Panc1 (cell line): ENCODE results near the gene HSPA4. TPM values are rescaled to one million over a fixed set of nuclear protein-coding genes. Genes with fewer than 3 reads are reported as not detected.

Experiments used
- ATAC-seq: fragments of 200-7000 bp; cut with Tn5 transposase; 2 replicates; pipeline ENCODE4 v1.9.1; 2020; ENCODE audit warnings: mild to moderate bottlenecking, moderate library complexity
- BruUV-seq: library from RNA; stranded (reverse); fragments of 400-500 nt; replicated peaks from 2 replicates; lab custom pipeline; 2021; lab: Mats Ljungman, UMichigan
- CTCF ChIA-PET: fragments of 300-600 bp; sonication (Branson Sonifier 250); formaldehyde crosslinking; loops from one replicate; lab custom pipeline; 2022; ENCODE audit warnings: antibody characterized with exemption; lab: Charles Lee
- POLR2A ChIA-PET: fragments of 300-600 bp; sonication (Branson Sonifier 250); formaldehyde crosslinking; loops from one replicate; lab custom pipeline; 2022; ENCODE audit warnings: antibody characterized with exemption; lab: Charles Lee
- DNase-seq: peaks from one replicate; pipeline ENCODE4 v3.0.0-alpha.2; 2010; ENCODE audit warnings: low read depth, low spot score
- H3K27ac ChIP-seq: 2 replicates; pipeline ENCODE4 v1.5.1; 2011; ENCODE audit warnings: mild to moderate bottlenecking, low read length, inconsistent platforms
- H3K27me3 ChIP-seq: fragments of 200-500 bp; sonication (Bioruptor generic); 2 replicates; pipeline ENCODE4 v1.6.0; 2014; ENCODE audit warnings: low read length, inconsistent platforms; ENCODE audit not compliant: control insufficient read depth, insufficient read depth
- H3K36me3 ChIP-seq: fragments of 200-500 bp; sonication (Bioruptor generic); 2 replicates; pipeline ENCODE4 v1.5.1; 2014; ENCODE audit warnings: inconsistent platforms, mild to moderate bottlenecking, low read length, moderate library complexity; ENCODE audit not compliant: control insufficient read depth, insufficient read depth
- H3K4me1 ChIP-seq: 2 replicates; pipeline ENCODE4 v1.5.1; 2011; ENCODE audit warnings: inconsistent platforms, mild to moderate bottlenecking, low read length, moderate library complexity; ENCODE audit not compliant: control insufficient read depth, insufficient read depth
- H3K4me3 ChIP-seq, 2 experiments: 2 replicates each; pipeline ENCODE4 v1.5.1; 2011 to 2012; ENCODE audit warnings: low read depth in 2 of 2, low read length in 2 of 2, mild to moderate bottlenecking in 2 of 2, inconsistent platforms in 1 of 2, moderate library complexity in 1 of 2
- H3K9me3 ChIP-seq: fragments of 200-500 bp; sonication (Bioruptor generic); 2 replicates; pipeline ENCODE4 v1.5.1; 2014; ENCODE audit warnings: low read depth, mild to moderate bottlenecking, inconsistent platforms, low read length, moderate library complexity; ENCODE audit not compliant: control insufficient read depth, insufficient read depth
- POLR2AphosphoS5 ChIP-seq: IDR thresholded peaks from 2 replicates; pipeline ENCODE4 v1.6.1; 2012; ENCODE audit warnings: mild to moderate bottlenecking, low read depth, low read length, moderate library complexity
- SIN3A ChIP-seq: IDR thresholded peaks from 2 replicates; pipeline ENCODE4 v1.6.1; 2012; ENCODE audit warnings: low read depth, mild to moderate bottlenecking, low read length, moderate library complexity, borderline replicate concordance; ENCODE audit not compliant: insufficient read depth
- TCF7L2 ChIP-seq: IDR thresholded peaks from 2 replicates; pipeline ENCODE4 v1.6.1; 2011; ENCODE audit warnings: mild to moderate bottlenecking, low read depth, low read length, inconsistent platforms
- in situ Hi-C: cut with HindIII; loops from 2 replicates; pipeline ENCODE4 v1.10.0; 2016; ENCODE audit warnings: low sequenced_read_pairs, low pct_unique_long_range_greater_than_20kb
- intact Hi-C: fragments of 100-400 bp; cut with micrococcal nuclease; formaldehyde crosslinking; loops from one replicate; pipeline ENCODE4 v1.10.0; 2022; ENCODE audit not compliant: unreplicated experiment
- total RNA-seq: library from RNA; stranded (reverse); gene quantifications from one replicate; pipeline ENCODE4 v1.2.1, GENCODE V29; 2021; ENCODE audit not compliant: unreplicated experiment
- TF ChIP-seq, protein P1 (sequence below): fragments of 450-650 bp; IDR thresholded peaks from 2 replicates; pipeline ENCODE4 v1.5.1; 2017; ENCODE audit warnings: mild to moderate bottlenecking
- TF ChIP-seq, protein P2 (sequence below), 2 experiments: IDR thresholded peaks; 2 replicates each; pipeline ENCODE4 v1.6.1; 2011 to 2012; ENCODE audit warnings: low read depth in 2 of 2, control low read depth in 1 of 2, low read length in 1 of 2, mild to moderate bottlenecking in 1 of 2, moderate library complexity in 1 of 2; ENCODE audit not compliant: insufficient read depth in 1 of 2

Gene HSPA4
- total RNA-seq, 1 experiment from 2014 or later: 247 TPM

DNA sequence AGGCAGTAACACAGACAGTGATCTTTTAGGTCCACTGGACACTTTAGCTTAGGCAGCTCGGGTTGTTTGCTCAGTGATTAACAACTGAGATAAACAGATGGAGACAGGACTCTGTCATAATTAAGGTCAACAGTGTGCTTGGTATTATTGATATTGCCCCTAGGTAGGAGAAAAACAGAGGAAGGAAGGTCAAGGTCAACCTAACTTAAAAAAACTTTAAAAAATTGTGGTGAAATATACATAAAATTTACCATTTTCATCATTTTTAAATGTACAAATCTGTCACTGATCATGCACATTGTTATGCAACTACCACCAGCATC, 2.1 kb upstream of the HSPA4 start:
- CTCF ChIA-PET: no interaction called here

DNA sequence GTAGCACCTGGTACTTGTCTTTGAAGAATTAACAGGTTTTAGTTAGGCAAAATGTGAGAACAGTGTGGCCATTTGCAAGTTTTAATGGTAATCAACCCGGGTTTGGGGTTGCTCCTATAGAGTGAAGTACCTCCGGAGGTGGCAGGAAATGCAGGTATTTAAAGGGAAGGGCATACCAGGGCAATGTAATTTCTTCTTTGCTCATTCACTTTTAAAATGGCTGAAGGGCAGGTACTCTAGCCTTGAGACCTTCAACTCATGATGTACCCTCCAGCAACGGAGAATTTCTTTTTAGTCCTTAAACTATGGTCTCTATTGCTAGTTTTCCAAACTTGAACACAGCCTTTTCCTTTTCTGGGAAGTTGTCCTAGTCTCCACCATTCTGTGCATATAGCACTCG, 1.3 kb upstream of the HSPA4 start:
- BruUV-seq: no TSS peak
- ChIA-PET CTCF (no interaction called here), POLR2A (interaction anchor here (0.6 to 0.7 kb wide), 2 partner anchors 25 to 221 kb away, joined by 4 read pairs; partner anchors contain the start of gene ZCCHC10)
- no peak for ATAC-seq
- peak overlapping the region; percentile 99 for H3K27ac ChIP-seq
- H3K27me3 ChIP-seq: no peaks in the 10 kb centered on the region
- peaks cover 8% of the 10 kb centered on the region; the same call in 1 of the 2 replicates for H3K36me3 ChIP-seq
- intact Hi-C loops: loop anchor here (5.0 kb wide), 1 partner anchor 88 kb away; the partner anchor contains the start of gene AFF4
- no peaks in the 10 kb centered on the region for H3K9me3 ChIP-seq
- peak overlapping the region; percentile 94 to 96 for H3K4me3 ChIP-seq
- no peak for DNase-seq
- in situ Hi-C loops: no loop called here
- no peak for TF ChIP-seq POLR2AphosphoS5
- TF ChIP-seq, protein P1, sequence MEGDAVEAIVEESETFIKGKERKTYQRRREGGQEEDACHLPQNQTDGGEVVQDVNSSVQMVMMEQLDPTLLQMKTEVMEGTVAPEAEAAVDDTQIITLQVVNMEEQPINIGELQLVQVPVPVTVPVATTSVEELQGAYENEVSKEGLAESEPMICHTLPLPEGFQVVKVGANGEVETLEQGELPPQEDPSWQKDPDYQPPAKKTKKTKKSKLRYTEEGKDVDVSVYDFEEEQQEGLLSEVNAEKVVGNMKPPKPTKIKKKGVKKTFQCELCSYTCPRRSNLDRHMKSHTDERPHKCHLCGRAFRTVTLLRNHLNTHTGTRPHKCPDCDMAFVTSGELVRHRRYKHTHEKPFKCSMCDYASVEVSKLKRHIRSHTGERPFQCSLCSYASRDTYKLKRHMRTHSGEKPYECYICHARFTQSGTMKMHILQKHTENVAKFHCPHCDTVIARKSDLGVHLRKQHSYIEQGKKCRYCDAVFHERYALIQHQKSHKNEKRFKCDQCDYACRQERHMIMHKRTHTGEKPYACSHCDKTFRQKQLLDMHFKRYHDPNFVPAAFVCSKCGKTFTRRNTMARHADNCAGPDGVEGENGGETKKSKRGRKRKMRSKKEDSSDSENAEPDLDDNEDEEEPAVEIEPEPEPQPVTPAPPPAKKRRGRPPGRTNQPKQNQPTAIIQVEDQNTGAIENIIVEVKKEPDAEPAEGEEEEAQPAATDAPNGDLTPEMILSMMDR: no peak
- TF ChIP-seq SIN3A: no peak
- TF ChIP-seq, protein P2, sequence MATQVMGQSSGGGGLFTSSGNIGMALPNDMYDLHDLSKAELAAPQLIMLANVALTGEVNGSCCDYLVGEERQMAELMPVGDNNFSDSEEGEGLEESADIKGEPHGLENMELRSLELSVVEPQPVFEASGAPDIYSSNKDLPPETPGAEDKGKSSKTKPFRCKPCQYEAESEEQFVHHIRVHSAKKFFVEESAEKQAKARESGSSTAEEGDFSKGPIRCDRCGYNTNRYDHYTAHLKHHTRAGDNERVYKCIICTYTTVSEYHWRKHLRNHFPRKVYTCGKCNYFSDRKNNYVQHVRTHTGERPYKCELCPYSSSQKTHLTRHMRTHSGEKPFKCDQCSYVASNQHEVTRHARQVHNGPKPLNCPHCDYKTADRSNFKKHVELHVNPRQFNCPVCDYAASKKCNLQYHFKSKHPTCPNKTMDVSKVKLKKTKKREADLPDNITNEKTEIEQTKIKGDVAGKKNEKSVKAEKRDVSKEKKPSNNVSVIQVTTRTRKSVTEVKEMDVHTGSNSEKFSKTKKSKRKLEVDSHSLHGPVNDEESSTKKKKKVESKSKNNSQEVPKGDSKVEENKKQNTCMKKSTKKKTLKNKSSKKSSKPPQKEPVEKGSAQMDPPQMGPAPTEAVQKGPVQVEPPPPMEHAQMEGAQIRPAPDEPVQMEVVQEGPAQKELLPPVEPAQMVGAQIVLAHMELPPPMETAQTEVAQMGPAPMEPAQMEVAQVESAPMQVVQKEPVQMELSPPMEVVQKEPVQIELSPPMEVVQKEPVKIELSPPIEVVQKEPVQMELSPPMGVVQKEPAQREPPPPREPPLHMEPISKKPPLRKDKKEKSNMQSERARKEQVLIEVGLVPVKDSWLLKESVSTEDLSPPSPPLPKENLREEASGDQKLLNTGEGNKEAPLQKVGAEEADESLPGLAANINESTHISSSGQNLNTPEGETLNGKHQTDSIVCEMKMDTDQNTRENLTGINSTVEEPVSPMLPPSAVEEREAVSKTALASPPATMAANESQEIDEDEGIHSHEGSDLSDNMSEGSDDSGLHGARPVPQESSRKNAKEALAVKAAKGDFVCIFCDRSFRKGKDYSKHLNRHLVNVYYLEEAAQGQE (IDR thresholded peaks at IDR 0.05; ENCODE audit: insufficient read depth in 1 of 2, low read depth in 2 of 2, low read length in 1 of 2): no peak
- no peak for TF ChIP-seq TCF7L2
- peaks cover 44% of the 10 kb centered on the region for H3K4me1 ChIP-seq

More for the DNA sequence above, 2.1 kb upstream of the HSPA4 start:
- Histone ChIP-seq H3K27me3 (no peaks in the 10 kb centered on the region), H3K9me3 (no peaks in the 10 kb centered on the region), H3K4me3 (no peak overlapping the region; a peak in 1 of 4 replicates), H3K27ac (peak overlapping the region; percentile 99), H3K4me1 (peaks cover 36% of the 10 kb centered on the region), H3K36me3 (peaks cover 5% of the 10 kb centered on the region; the same call in 1 of the 2 replicates)
- in situ Hi-C loops: no loop called here
- intact Hi-C loops: loop anchor here (5.0 kb wide), 1 partner anchor 87 kb away; the partner anchor contains the start of gene AFF4
- TF ChIP-seq TCF7L2: peak; percentile 99
- TF ChIP-seq, protein P2 (IDR thresholded peaks at IDR 0.05; ENCODE audit: insufficient read depth in 1 of 2, low read depth in 2 of 2, low read length in 1 of 2): no peak
- TF ChIP-seq SIN3A: no peak
- peak; percentile 56 for TF ChIP-seq POLR2AphosphoS5
- TF ChIP-seq, protein P1: no peak
- no TSS peak for BruUV-seq
- POLR2A ChIA-PET: interaction anchor here (0.5 kb wide), 1 partner anchor 10 kb away, joined by 3 read pairs; no protein-coding TSS in a partner anchor
- DNase-seq (no peak), ATAC-seq (peak; percentile 43; the same call in 1 of the 2 replicates)
